Measurements from ENCODE around the gene UGT1A9. TPM values are rescaled to one million over a fixed set of nuclear protein-coding genes. Genes with fewer than 3 reads are reported as not detected.

The UGT1A9 gene
- total RNA-seq, 2 donors from 2014 or later: 2.0 to 2.3 TPM

GRCh38 chr2:233813236-233814055 is 141.7 kb downstream of the UGT1A9 start:
- Histone ChIP-seq H3K27me3 (no peaks in the 10 kb centered on the region), H3K27ac (no peak overlapping the region), H3K9ac (ENCODE audit: low read depth in 2 of 2, low read length in 2 of 2) (no peak overlapping the region), H3K36me3 (no peaks in the 10 kb centered on the region), H3K4me1 (no peaks in the 10 kb centered on the region), H3K9me3 (no peaks in the 10 kb centered on the region), H3K4me3 (no peak overlapping the region)
- DNase-seq: no peak
- intact Hi-C loops (cut with DNase I): no loop called here
- TF ChIP-seq CTCF (IDR thresholded peaks at IDR 0.05): no peak

- Histone ChIP-seq H3K36me3 (no peaks in the 10 kb centered on the region), H3K27ac (no peak overlapping the region), H3K27me3 (no peaks in the 10 kb centered on the region), H3K4me3 (no peak overlapping the region), H3K9ac (ENCODE audit: low read depth in 2 of 2, low read length in 2 of 2) (no peak overlapping the region), H3K9me3 (no peaks in the 10 kb centered on the region), H3K4me1 (no peaks in the 10 kb centered on the region)
- TF ChIP-seq CTCF (IDR thresholded peaks at IDR 0.05): no peak
- DNase-seq: no peak
- intact Hi-C loops (cut with DNase I): no loop called here
Observed at GRCh38 chr2:233814056-233814835, 142.5 kb downstream of the UGT1A9 start.

GRCh38 chr2:233815861-233816260 is 144.2 kb downstream of the UGT1A9 start:
- Histone ChIP-seq H3K27ac (no peak overlapping the region), H3K4me3 (no peak overlapping the region), H3K9ac (ENCODE audit: low read depth in 2 of 2, low read length in 2 of 2) (no peak overlapping the region), H3K27me3 (no peaks in the 10 kb centered on the region), H3K9me3 (no peaks in the 10 kb centered on the region), H3K4me1 (no peaks in the 10 kb centered on the region), H3K36me3 (no peaks in the 10 kb centered on the region)
- intact Hi-C loops (cut with DNase I): no loop called here
- DNase-seq: no peak
- TF ChIP-seq CTCF (IDR thresholded peaks at IDR 0.05): no peak

- no peak for DNase-seq
- H3K9me3 ChIP-seq: no peaks in the 10 kb centered on the region
- no peak for TF ChIP-seq CTCF (IDR thresholded peaks at IDR 0.05)
- H3K9ac ChIP-seq (ENCODE audit: low read depth in 2 of 2, low read length in 2 of 2): no peak overlapping the region
- H3K4me1 ChIP-seq: no peaks in the 10 kb centered on the region
- H3K4me3 ChIP-seq: no peak overlapping the region
- H3K27ac ChIP-seq: no peak overlapping the region
- H3K36me3 ChIP-seq: no peaks in the 10 kb centered on the region
- intact Hi-C loops (cut with DNase I): no loop called here
- H3K27me3 ChIP-seq: no peaks in the 10 kb centered on the region
Observed at GRCh38 chr2:233816334-233816733, 144.6 kb downstream of the UGT1A9 start.

- Histone ChIP-seq H3K27ac (no peak overlapping the region), H3K4me3 (no peak overlapping the region), H3K9me3 (no peaks in the 10 kb centered on the region), H3K27me3 (no peaks in the 10 kb centered on the region), H3K36me3 (no peaks in the 10 kb centered on the region), H3K9ac (ENCODE audit: low read depth in 2 of 2, low read length in 2 of 2) (no peak overlapping the region), H3K4me1 (no peaks in the 10 kb centered on the region)
- intact Hi-C loops (cut with DNase I): no loop called here
- TF ChIP-seq CTCF (IDR thresholded peaks at IDR 0.05): no peak
- DNase-seq: no peak
Observed at GRCh38 chr2:233816771-233817170, 145.1 kb downstream of the UGT1A9 start.

Measured in colonic mucosa (tissue), 4 donors.